H9 (cell line): ENCODE results near the gene POLR2J2. TPM values are rescaled to one million over a fixed set of nuclear protein-coding genes. Genes with fewer than 3 reads are reported as not detected.
"Not testable (repeated sequence)": the region's sequence is repeated elsewhere in the genome, so short reads cannot be mapped to it uniquely, and the experiment has no call there.

ENCODE experiments used
- DNase-seq: peaks from one replicate; pipeline ENCODE4 v3.0.0-alpha.2; 2017
- H2AFZ ChIP-seq: one replicate; pipeline ENCODE4 v1.6.1; 2013; ENCODE audit warnings: mild to moderate bottlenecking, low read length, control low read depth, moderate library complexity
- H2AK5ac ChIP-seq: 2 replicates; pipeline ENCODE4 v1.6.1; 2013; ENCODE audit warnings: low read length, control low read depth, mixed read lengths; ENCODE audit not compliant: insufficient read length
- H2BK120ac ChIP-seq: one replicate; pipeline ENCODE4 v1.6.1; 2013; ENCODE audit warnings: low read depth, mild to moderate bottlenecking, low read length, control low read depth, inconsistent platforms; ENCODE audit not compliant: poor library complexity, severe bottlenecking
- H2BK12ac ChIP-seq: 2 replicates; pipeline ENCODE4 v1.6.1; 2013; ENCODE audit warnings: low read length, control low read depth, mixed read lengths, low read depth; ENCODE audit not compliant: insufficient read length
- H2BK15ac ChIP-seq: 2 replicates; pipeline ENCODE4 v1.6.1; 2013; ENCODE audit warnings: low read depth, low read length, control low read depth
- H2BK20ac ChIP-seq: one replicate; pipeline ENCODE4 v1.6.1; 2013; ENCODE audit warnings: low read depth, mild to moderate bottlenecking, low read length, control low read depth, inconsistent platforms; ENCODE audit not compliant: poor library complexity, severe bottlenecking
- H2BK5ac ChIP-seq: 2 replicates; pipeline ENCODE4 v1.6.1; 2013; ENCODE audit warnings: low read length, control low read depth, mixed read lengths; ENCODE audit not compliant: insufficient read length
- H3K14ac ChIP-seq: 2 replicates; pipeline ENCODE4 v1.6.1; 2013; ENCODE audit warnings: low read length, control low read depth; ENCODE audit not compliant: insufficient read depth
- H3K18ac ChIP-seq: 2 replicates; pipeline ENCODE4 v1.6.1; 2013; ENCODE audit warnings: low read depth, mild to moderate bottlenecking, mixed read lengths, low read length, control low read depth; ENCODE audit not compliant: insufficient read length
- H3K23ac ChIP-seq: 2 replicates; pipeline ENCODE4 v1.6.1; 2013; ENCODE audit warnings: low read length, control low read depth, mixed read lengths, low read depth; ENCODE audit not compliant: insufficient read length
- H3K23me2 ChIP-seq: 2 replicates; pipeline ENCODE4 v1.6.1; 2013; ENCODE audit warnings: low read depth, mild to moderate bottlenecking, mixed read lengths, low read length, control low read depth; ENCODE audit not compliant: insufficient read length, poor library complexity, severe bottlenecking
- H3K27ac ChIP-seq: 2 replicates; pipeline ENCODE4 v1.5.1; 2013; ENCODE audit warnings: low read length, control low read depth, mixed read lengths, low read depth; ENCODE audit not compliant: insufficient read length
- H3K27me3 ChIP-seq: 2 replicates; pipeline ENCODE4 v1.6.1; 2013; ENCODE audit warnings: low read length, control low read depth, inconsistent platforms; ENCODE audit not compliant: insufficient read depth
- H3K4ac ChIP-seq: 2 replicates; pipeline ENCODE4 v1.6.1; 2013; ENCODE audit warnings: low read depth, mild to moderate bottlenecking, control low read depth, inconsistent platforms, low read length, moderate library complexity
- H3K4me1 ChIP-seq: 2 replicates; pipeline ENCODE4 v1.6.1; 2013; ENCODE audit warnings: low read length, control low read depth, inconsistent platforms; ENCODE audit not compliant: insufficient read depth
- H3K4me2 ChIP-seq: 2 replicates; pipeline ENCODE4 v1.6.1; 2013; ENCODE audit warnings: low read length, control low read depth, mixed read lengths; ENCODE audit not compliant: insufficient read length, insufficient read depth
- H3K56ac ChIP-seq: 2 replicates; pipeline ENCODE4 v1.6.1; 2013; ENCODE audit warnings: low read depth, mild to moderate bottlenecking, mixed read lengths, low read length, control low read depth; ENCODE audit not compliant: insufficient read length
- H3K79me1 ChIP-seq: 2 replicates; pipeline ENCODE4 v1.6.1; 2013; ENCODE audit warnings: low read depth, mild to moderate bottlenecking, moderate library complexity, low read length, control low read depth, inconsistent platforms; ENCODE audit not compliant: insufficient read depth, poor library complexity, severe bottlenecking
- H3K79me2 ChIP-seq: 2 replicates; pipeline ENCODE4 v1.6.1; 2013; ENCODE audit warnings: low read length, control low read depth, inconsistent platforms; ENCODE audit not compliant: insufficient read depth
- H3K9ac ChIP-seq: 2 replicates; pipeline ENCODE4 v1.6.1; 2013; ENCODE audit warnings: low read length, control low read depth, mixed read lengths; ENCODE audit not compliant: insufficient read length; ENCODE audit errors: extremely low read depth
- H3K9me3 ChIP-seq: one replicate; pipeline ENCODE4 v1.6.1; 2013; ENCODE audit warnings: low read depth, low read length, inconsistent platforms; ENCODE audit not compliant: control insufficient read depth
- H3T11ph ChIP-seq: one replicate; pipeline ENCODE4 v1.6.1; 2013; ENCODE audit warnings: mild to moderate bottlenecking, low read length, control low read depth, inconsistent platforms
- H4K20me1 ChIP-seq: one replicate; pipeline ENCODE4 v1.6.1; 2013; ENCODE audit not compliant: control insufficient read depth, insufficient read length, insufficient read depth
- H4K5ac ChIP-seq: 2 replicates; pipeline ENCODE4 v1.6.1; 2013; ENCODE audit warnings: low read depth, mild to moderate bottlenecking, mixed read lengths, low read length, control low read depth; ENCODE audit not compliant: insufficient read length
- H4K8ac ChIP-seq: replicated peaks from 2 replicates; pipeline ENCODE4 v1.6.1; 2013; ENCODE audit warnings: low read length, control low read depth, mixed read lengths, low read depth; ENCODE audit not compliant: insufficient read length
- H4K91ac ChIP-seq: 2 replicates; pipeline ENCODE4 v1.6.1; 2013; ENCODE audit warnings: low read depth, mild to moderate bottlenecking, moderate library complexity, mixed read lengths, low read length, control low read depth; ENCODE audit not compliant: insufficient read length
- H3K27ac Mint-ChIP-seq, 3 experiments: 2 replicates in 2 of 3; 3 replicates in 1 of 3; pipeline ENCODE4 v1.8.0; 2020 to 2021; ENCODE audit warnings: mixed read lengths in 3 of 3, mild to moderate bottlenecking in 1 of 3, moderate library complexity in 1 of 3
- H3K27me3 Mint-ChIP-seq: 2 replicates; pipeline ENCODE4 v1.8.0; 2021; ENCODE audit warnings: low read depth, mild to moderate bottlenecking, moderate library complexity, mixed read lengths
- H3K36me3 Mint-ChIP-seq, 3 experiments: 2 replicates in 2 of 3; 3 replicates in 1 of 3; pipeline ENCODE4 v1.8.0; 2020 to 2021; ENCODE audit warnings: low read depth in 3 of 3, mixed read lengths in 3 of 3; ENCODE audit not compliant: insufficient read depth in 1 of 3
- H3K4me1 Mint-ChIP-seq, 2 experiments: 2 replicates each; pipeline ENCODE4 v1.8.0; 2020; ENCODE audit warnings: mixed read lengths in 2 of 2
- H3K4me3 Mint-ChIP-seq, 2 experiments: 2 replicates in 1 of 2; 3 replicates in 1 of 2; pipeline ENCODE4 v1.8.0; 2020 to 2021; ENCODE audit warnings: mild to moderate bottlenecking in 2 of 2, mixed read lengths in 2 of 2, moderate library complexity in 1 of 2
- H3K9me3 Mint-ChIP-seq, 2 experiments: 2 replicates in 1 of 2; 3 replicates in 1 of 2; pipeline ENCODE4 v1.8.0; 2020; ENCODE audit warnings: mild to moderate bottlenecking in 2 of 2, mixed read lengths in 2 of 2, moderate library complexity in 1 of 2
- WGBS: extraction: QIAGEN DNeasy Blood & Tissue Kit; methylation state at CpG from one replicate; pipeline ENCODE4 v1.1.7; 2013; ENCODE audit warnings: missing lambda C conversion rate, low lambda C conversion rate, mixed read lengths; ENCODE audit not compliant: insufficient read length; ENCODE audit errors: extremely low coverage; 5-methylcytosine and 5-hydroxymethylcytosine counted together
- total RNA-seq: library from RNA; stranded (reverse); gene quantifications from 2 replicates; pipeline ENCODE4 v1.2.1, GENCODE V29; 2021

The POLR2J2 gene
- total RNA-seq, 1 experiment from 2014 or later: 3.6 TPM

DNA sequence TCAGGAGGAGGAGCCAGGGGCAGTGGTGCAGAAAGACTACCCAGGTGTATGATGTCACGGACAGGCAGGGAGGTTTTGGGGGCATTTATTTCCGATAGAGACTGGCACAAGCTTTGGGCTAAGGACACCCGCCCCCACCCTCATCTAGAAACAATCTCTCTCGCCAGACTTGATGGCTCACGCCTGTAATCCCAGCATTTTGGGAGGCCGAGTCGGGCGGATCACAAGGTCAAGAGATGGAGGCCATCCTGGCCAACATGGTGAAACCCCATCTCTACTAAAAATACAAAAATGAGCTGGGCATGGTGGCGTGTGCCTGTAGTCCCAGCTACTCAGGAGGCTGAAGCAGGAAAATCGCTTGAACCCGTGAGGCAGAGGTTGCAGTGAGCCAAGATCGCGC is 34.5 kb downstream of the POLR2J2 start:
- not testable (repeated sequence) for H3K9me3 Mint-ChIP-seq, H2AK5ac ChIP-seq, H3K14ac ChIP-seq, H3K27ac Mint-ChIP-seq, H3K4me1 Mint-ChIP-seq, H3K79me1 ChIP-seq, H2BK5ac ChIP-seq, H4K20me1 ChIP-seq, H2BK20ac ChIP-seq, H3K9ac ChIP-seq, H3K27me3 Mint-ChIP-seq, H3K4me3 Mint-ChIP-seq, H2BK15ac ChIP-seq, H3K23me2 ChIP-seq, H3K27me3 ChIP-seq, H2BK120ac ChIP-seq, H2AFZ ChIP-seq, H3K9me3 ChIP-seq, H3K23ac ChIP-seq, H3K4ac ChIP-seq, H4K91ac ChIP-seq, H3K4me2 ChIP-seq, H3K27ac ChIP-seq, H3K79me2 ChIP-seq, H3K56ac ChIP-seq, H3K36me3 Mint-ChIP-seq, H3T11ph ChIP-seq, H4K8ac ChIP-seq, H3K18ac ChIP-seq, H3K4me1 ChIP-seq, H2BK12ac ChIP-seq, H4K5ac ChIP-seq, DNase-seq
- WGBS: no CpG with 5 or more reads among the region's 13 CpGs

DNA sequence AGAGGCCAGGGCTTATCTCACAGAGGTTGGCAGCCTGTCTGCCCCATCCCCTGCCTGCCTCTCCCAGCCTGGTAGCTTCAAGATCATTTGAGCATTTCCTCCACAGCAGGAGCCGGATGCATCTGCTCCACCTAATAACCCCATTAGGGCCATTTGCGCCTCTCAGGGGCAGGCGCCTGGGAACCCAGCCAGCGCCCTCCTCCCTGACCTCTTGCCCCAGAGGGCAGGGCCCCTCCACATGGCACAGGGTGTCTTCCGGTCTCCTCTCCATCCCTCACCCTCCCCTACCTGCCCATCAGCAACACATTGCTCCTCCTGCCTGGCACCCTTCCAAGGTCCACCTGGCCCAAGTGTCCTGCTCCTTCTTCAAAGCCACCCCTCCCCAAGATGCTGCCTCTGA is 36.1 kb downstream of the POLR2J2 start:
- not testable (repeated sequence) for H3K79me2 ChIP-seq, H3K9me3 ChIP-seq, H3K18ac ChIP-seq, H3K4me1 Mint-ChIP-seq, H3K4me2 ChIP-seq, H3T11ph ChIP-seq, H3K4me3 Mint-ChIP-seq, H2BK12ac ChIP-seq, H3K9me3 Mint-ChIP-seq, H3K14ac ChIP-seq, H3K36me3 Mint-ChIP-seq, H2BK5ac ChIP-seq, H2AK5ac ChIP-seq, H3K79me1 ChIP-seq, H3K23ac ChIP-seq, H2BK15ac ChIP-seq, DNase-seq, H2BK120ac ChIP-seq, H3K27me3 Mint-ChIP-seq, H3K27ac ChIP-seq, H3K23me2 ChIP-seq, H3K56ac ChIP-seq, H3K4me1 ChIP-seq, H3K27ac Mint-ChIP-seq, H4K91ac ChIP-seq, H3K27me3 ChIP-seq, H3K4ac ChIP-seq, H4K20me1 ChIP-seq, H2BK20ac ChIP-seq, H3K9ac ChIP-seq, H4K5ac ChIP-seq, H4K8ac ChIP-seq, H2AFZ ChIP-seq
- no CpG with 5 or more reads among the region's 5 CpGs for WGBS
